Spinal cord (tissue), 10 donors: Measurements from ENCODE around the gene TUBB2B. TPM values are rescaled to one million over a fixed set of nuclear protein-coding genes. Genes with fewer than 3 reads are reported as not detected.
"Not testable (repeated sequence)": the region's sequence is repeated elsewhere in the genome, so short reads cannot be mapped to it uniquely, and the experiment has no call there.

Source experiments
- DNase-seq, 6 donors: peaks; one replicate each; pipeline versions ENCODE4 v3.0.0 to v3.0.0-alpha.2; 2013 to 2015; ENCODE audit warnings: low spot score in 6 of 6, low read depth in 4 of 6
- H3K27ac ChIP-seq: one replicate; pipeline ENCODE4 v1.5.1; 2013; ENCODE audit warnings: low read depth, low read length, control low read depth
- H3K27me3 ChIP-seq: one replicate; pipeline ENCODE4 v1.6.1; 2013; ENCODE audit warnings: low read length; ENCODE audit not compliant: control insufficient read depth, insufficient read depth
- H3K36me3 ChIP-seq: one replicate; pipeline ENCODE4 v1.6.1; 2013; ENCODE audit warnings: low read length; ENCODE audit not compliant: control insufficient read depth, insufficient read depth
- H3K4me1 ChIP-seq: one replicate; pipeline ENCODE4 v1.6.1; 2013; ENCODE audit warnings: low read length; ENCODE audit not compliant: control insufficient read depth, insufficient read depth
- H3K4me3 ChIP-seq: one replicate; pipeline ENCODE4 v1.5.1; 2013; ENCODE audit warnings: low read depth, low read length, control low read depth
- H3K9me3 ChIP-seq: one replicate; pipeline ENCODE4 v1.6.1; 2013; ENCODE audit warnings: low read length; ENCODE audit not compliant: control insufficient read depth, insufficient read depth
- whole genome bisulfite sequencing: methylation state at CpG from one replicate; pipeline ENCODE4 v1.1.5; 2013; ENCODE audit warnings: missing lambda C conversion rate; ENCODE audit not compliant: insufficient coverage; 5-methylcytosine and 5-hydroxymethylcytosine counted together
- polyA plus RNA-seq, 2 donors: library from polyadenylated mRNA; unstranded; fragments of 120-200 nt; gene quantifications; one replicate each; pipeline ENCODE4 v1.2.1, GENCODE V29; 2013; ENCODE audit not compliant: insufficient read length in 2 of 2
- total RNA-seq, 2 donors: library from RNA; depleted of rRNA in 1 of 2; stranded (reverse); fragments of 120-200 nt in 1 of 2; fragments of >200 nt in 1 of 2; gene quantifications; one replicate each; pipeline versions ENCODE4 v1.2.3 to v1.2.4, GENCODE V29; 2013 to 2014
- donor health status: healthy.

TUBB2B gene
- total and polyA plus RNA-seq, 4 donors, result 554 to 1,720 (median 1,111) TPM

DNA sequence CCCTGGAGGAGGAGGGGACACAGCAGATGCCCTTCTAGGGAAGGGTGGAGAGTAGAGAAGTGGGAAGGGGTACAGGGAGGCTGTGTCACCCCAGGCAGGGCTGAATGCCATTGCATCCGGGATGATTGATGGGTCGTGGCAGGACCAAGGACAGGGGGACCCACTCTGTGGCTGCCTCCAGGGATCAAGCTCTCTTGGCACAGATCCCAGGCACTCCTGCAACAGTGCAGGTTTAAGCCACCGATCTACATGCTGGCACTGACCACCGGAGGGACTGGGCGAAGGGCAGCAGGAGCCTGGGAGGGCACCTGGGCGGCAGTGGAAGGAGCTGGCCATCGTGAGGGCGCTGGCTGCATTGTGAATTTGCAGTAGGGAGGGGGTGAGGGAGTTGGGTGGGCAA, 47.5 kb downstream of the TUBB2B start:
- not testable (repeated sequence) for DNase-seq, H3K4me3 ChIP-seq, H3K27me3 ChIP-seq, H3K9me3 ChIP-seq, H3K36me3 ChIP-seq, H3K27ac ChIP-seq
- whole genome bisulfite sequencing, result 20% methylated on average over 1 of the region's 8 CpGs
- H3K4me1 ChIP-seq, result peaks cover 11% of the 10 kb centered on the region

DNA sequence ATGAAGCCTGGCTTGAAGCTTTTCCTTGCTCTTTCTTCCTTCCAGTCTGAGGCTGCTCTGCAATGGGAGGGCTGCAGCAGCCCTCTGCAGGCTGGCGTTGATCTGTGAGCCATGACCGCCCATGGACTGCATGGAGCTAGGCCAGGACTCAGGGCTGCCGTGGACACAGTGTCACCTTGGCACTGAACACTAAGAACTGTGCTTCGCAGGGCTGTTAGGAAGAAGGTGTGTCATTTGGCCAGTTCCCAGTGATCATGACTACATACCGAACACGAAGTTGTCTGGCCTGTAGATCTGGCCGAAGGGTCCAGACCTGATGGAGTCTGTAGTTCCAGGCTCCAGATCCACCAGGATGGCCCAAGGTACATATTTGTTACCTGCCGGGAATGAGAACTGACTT, 48.8 kb downstream of the TUBB2B start:
- H3K36me3 ChIP-seq, H3K4me3 ChIP-seq, H3K27ac ChIP-seq, H3K27me3 ChIP-seq, H3K9me3 ChIP-seq, DNase-seq: not testable (repeated sequence)
- peaks cover 11% of the 10 kb centered on the region for H3K4me1 ChIP-seq
- WGBS, result 91% methylated on average over 5 of the region's 8 CpGs

DNA sequence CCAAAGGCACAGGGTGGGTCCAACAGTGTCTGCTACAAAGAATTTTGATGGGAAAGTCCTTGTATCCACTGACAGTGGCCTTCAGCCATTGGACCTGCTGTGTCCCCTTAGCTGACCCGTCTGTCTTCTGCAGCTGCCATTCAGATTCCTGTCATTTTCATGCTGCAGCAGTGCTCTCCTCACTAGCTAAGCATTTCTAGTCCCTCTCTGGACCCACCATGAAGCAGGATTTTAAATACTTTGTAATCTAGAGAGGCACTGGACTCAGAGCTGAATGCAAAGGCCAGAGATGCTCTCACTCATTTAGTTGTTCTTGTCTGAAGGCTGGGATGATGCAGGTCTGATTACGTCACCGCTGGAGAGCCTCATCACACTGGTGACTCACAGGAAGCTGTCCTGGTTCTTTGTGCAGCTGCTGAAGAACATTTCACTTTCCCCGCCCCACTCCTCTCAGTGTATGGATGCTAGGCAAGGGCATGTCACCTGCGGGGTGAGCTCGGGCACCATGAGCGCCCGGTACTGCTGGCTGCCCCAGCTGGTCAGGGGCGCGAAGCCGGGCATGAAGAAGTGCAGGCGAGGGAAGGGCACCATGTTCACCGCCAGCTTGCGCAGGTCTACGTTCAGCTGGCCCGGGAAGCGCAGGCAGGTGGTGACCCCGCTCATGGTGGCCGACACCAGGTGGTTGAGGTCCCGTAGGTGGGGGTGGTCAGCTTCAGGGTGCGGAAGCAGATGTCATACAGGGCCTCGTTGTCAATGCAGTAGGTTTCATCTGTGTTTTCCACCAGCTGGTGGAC, 50.7 kb downstream of the TUBB2B start:
- no peaks in the 10 kb centered on the region for H3K27me3 ChIP-seq
- no peak for DNase-seq
- H3K9me3 ChIP-seq, result no peaks in the 10 kb centered on the region
- H3K27ac ChIP-seq, result no peak overlapping the region
- H3K36me3 ChIP-seq, result no peaks in the 10 kb centered on the region
- no peak overlapping the region for H3K4me3 ChIP-seq
- WGBS, result 96% methylated on average over 20 of the region's 22 CpGs
- peaks cover 11% of the 10 kb centered on the region for H3K4me1 ChIP-seq

DNA sequence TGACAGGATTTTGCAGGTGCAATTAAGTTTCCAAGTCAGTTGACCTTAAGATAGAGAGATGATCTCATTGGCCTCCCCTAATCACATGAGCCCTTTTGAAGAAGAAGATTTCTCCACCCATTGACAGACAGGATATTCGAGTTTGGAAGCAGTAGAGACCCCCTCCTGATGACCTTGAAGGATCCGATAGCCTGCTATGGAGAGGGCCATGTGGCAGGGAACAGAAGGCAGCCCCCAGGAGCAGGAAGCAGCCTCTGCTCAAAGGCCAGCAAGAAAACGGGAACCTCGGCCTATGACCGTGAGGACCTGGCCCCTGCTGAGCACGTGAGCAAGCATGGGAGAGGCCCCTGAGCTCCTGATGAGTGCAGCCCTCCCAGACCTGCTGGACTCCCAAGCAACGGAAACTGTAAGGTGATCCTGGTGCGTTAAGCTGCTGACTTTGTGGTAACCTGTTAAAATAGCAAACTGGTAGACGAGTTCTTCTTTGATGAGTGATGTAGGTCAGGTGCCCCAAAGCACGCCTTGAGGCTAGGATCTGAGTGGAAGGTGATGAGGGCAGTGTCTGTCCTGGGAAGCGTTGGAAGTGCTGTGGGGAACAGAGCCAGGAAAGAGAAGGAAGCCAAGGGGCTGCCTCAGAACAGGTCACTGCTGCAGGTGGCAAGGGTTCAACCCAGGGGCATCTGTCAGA, 51.6 kb downstream of the TUBB2B start:
- Histone ChIP-seq H3K27ac (no peak overlapping the region), H3K36me3 (no peaks in the 10 kb centered on the region), H3K4me1 (peaks cover 11% of the 10 kb centered on the region), H3K9me3 (no peaks in the 10 kb centered on the region), H3K4me3 (no peak overlapping the region), H3K27me3 (no peaks in the 10 kb centered on the region)
- 78% methylated on average over 11 of the region's 11 CpGs for WGBS
- no peak for DNase-seq

Other genes starting within 250 kb of the TUBB2B start
- gene NQO2, start 227.8 kb downstream of the TUBB2B start, total RNA-seq, result 10 to 100 TPM; 12.2 to 40.5 TPM
- 10 to 100 TPM; 45.2 to 63.0 TPM for gene NQO2, start 227.8 kb downstream of the TUBB2B start, polyA plus RNA-seq
- gene RIPK1, start 159.2 kb downstream of the TUBB2B start, total RNA-seq, result 10 to 100 TPM; 17.4 to 25.5 TPM
- gene RIPK1, start 159.2 kb downstream of the TUBB2B start, polyA plus RNA-seq, result 10 to 100 TPM; 15.7 to 18.6 TPM
- 10 to 100 TPM; 21.4 to 47.0 TPM for gene BPHL, start 108.9 kb downstream of the TUBB2B start, total RNA-seq
- 10 to 100 TPM; 44.4 to 53.1 TPM for gene BPHL, start 108.9 kb downstream of the TUBB2B start, polyA plus RNA-seq
- 100 to 1,000 TPM; 476 to 639 TPM for gene TUBB2A, start 70.1 kb downstream of the TUBB2B start, total RNA-seq
- gene TUBB2A, start 70.1 kb downstream of the TUBB2B start, polyA plus RNA-seq, result 1,000 to 10,000 TPM; 2,006 to 2,011 TPM
- 10 to 100 TPM; 13.9 to 23.7 TPM for gene PSMG4, start 31.3 kb upstream of the TUBB2B start, total RNA-seq
- gene PSMG4, start 31.3 kb upstream of the TUBB2B start, polyA plus RNA-seq, result 10 to 100 TPM; 30.2 to 40.6 TPM
- gene SLC22A23, start 229.4 kb upstream of the TUBB2B start, total RNA-seq, result 10 to 100 TPM; 26.9 to 31.5 TPM
- gene SLC22A23, start 229.4 kb upstream of the TUBB2B start, polyA plus RNA-seq, result 10 to 100 TPM; 51.9 to 56.8 TPM